Glomerular visceral epithelial cell (primary cell): Measurements from ENCODE around the gene ZNF846.
"Not testable (repeated sequence)": the region's sequence is repeated elsewhere in the genome, so short reads cannot be mapped to it uniquely, and the experiment has no call there.

Experiments used
- DNase-seq: peaks from one replicate; pipeline ENCODE4 v3.0.0-alpha.2; 2016; ENCODE audit errors: extremely low spot score

ZNF846 gene

DNA sequence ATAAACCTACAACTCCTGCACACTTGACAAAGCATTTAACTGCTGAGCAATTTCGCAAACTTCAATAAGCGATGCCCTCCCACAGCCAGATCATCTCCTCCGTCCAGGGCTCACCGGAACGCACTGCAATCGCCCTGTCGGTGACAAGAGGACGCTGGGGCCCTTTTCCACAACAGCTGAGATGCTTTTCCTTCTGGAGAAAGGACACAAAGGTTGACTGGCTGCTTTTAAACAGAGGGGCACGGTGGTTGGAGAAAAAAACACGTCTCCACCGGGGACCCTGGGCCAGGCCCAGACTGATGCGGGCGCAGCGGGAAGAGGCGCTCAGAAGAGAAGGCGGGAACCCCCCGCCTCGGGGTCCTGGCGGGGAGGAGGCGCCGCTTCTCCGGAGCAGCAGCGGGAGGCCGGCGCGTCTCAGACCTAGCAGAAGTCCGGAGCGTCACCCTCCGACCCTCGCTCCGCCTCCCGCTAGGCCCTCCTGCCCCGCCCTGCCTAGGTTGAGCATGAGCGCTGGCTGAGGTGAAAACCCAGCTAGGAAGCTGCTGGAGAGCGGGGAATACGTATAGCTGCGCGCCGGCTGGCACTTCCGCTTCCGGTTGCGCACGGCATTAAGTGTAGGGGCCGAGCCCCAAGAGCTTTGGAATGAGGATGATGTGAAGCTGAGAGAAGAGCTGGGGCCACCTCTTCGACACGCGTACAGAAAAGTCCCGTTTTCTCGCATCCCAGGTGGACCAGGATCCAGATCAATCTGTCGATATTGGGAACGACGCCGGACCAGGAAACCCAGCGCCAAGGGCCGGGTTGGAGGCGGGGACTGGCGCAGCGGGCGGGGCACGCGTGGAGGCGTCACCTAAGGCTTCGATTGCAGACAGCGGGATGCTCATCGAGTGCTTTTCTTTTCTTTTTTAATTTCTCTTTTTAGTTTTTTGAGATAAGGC lies at the start of gene ZNF846:
Gene ZNF846 (minus strand): TSS at position 564 of the 938 bp plus-strand sequence. CDS start 3,788 bp downstream, outside the sequence.
- DNase-seq: peak; percentile 96

DNA sequence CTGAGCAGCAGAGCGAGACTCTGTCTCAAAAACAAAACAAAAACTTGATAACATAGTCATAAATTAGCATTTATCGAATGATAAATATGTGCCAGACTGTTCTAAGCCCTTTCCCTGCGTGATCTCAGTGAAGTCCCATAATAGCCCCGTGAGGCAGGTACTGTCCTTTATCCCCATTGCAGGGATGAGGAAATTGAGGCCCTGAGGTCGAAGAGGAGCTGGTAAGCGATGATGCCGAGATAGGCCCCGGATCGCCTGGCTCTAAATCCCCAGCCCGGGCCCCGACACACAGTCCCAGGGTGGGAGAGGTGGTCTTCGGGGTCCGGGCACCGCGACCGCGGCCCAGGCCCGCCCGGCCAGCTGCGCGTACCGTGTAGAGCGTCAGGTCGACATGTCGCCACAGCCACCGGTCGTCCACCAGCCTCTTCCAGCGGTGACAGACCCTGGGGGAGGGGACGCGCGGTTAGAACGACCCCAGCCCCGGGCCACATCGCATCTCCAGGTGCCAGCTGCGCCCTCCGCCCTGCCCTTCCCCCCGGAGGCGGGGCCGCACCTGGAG lies 49.7 kb upstream of the ZNF846 start:
- no peak for DNase-seq

DNA sequence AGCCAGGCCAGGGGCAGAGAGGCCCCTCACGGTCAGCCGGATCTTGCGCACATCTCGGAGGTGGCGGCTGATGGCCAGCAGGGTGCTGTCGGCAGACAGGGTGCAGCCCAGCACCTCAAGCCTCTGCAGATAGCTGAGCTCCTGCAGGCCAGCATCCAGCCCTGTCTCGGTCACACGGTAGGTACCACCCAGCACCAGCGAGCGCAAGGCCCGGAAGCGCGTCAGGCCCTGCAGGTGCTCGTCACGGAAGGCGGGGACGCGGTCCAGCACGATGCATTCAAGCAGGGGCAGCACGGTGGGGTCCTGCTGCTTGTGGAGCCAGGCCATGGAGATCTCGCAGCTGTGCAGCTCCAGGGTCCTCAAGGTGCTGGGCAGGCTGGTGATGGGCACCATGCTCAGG lies 42.6 kb upstream of the ZNF846 start:
- DNase-seq: no peak

DNA sequence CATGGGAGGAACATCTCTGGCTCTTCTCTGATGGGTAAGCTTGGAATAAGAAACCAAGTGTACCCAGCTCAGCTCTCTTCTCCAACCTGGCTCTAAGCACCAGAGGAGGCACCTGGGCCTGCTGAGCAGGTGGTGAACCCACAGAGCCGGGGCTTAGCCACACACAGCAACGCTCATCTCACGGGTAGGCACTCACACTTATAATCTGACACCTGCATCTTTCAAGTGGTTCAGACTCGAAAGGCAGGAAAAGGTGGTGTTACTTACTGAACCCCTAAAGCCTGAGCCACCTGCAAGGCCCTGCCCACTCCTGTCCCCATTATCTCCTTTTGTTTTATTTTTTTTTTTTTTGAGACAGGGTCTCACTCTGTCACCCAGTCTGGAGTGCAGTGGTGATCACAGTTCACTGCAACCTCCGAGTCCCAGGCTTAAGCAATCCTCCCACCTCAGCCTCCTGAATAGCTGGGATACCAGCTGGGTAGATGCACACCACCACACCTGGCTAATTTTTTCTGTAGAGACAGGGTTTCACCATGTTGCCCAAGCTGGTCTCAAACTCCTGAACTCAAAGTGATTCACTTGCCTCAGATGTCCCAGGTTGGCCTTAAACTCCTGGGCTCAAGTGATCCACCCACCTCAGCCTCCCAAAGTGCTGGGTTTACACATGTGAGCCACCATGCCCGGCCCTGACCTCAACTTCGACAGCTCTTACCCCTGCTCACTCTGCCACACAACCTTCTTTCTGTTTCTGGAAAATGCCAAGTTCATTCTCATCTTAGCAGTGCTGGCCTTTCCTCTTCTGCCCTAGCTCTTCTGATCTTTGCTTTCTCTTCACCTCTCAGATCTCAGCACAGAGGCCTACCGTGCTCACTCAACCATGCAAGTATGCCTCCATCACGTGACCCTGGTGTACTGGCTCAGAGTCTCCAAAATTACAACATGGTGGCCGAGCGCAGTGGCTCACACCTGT lies 40.6 kb upstream of the ZNF846 start:
- DNase-seq: no peak

DNA sequence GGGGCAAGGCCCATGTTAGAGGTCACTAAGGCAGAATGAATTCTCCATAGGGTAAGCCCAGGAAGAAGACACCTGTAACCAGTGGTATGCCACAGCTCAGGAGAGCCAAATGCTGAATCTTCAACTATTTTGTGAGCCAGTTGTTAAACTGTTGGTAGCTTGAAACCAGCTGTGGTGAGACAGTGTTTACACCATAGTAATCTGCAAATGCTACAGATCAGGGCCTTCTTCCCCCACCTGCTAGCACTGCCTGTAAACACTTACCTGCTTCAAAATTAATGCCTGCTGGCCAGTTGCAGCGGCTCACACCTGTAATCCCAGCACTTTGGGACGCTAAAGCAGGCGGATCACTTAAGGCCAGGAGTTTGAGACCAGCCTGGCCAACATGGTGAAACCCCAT lies 38.3 kb upstream of the ZNF846 start:
- no peak for DNase-seq

DNA sequence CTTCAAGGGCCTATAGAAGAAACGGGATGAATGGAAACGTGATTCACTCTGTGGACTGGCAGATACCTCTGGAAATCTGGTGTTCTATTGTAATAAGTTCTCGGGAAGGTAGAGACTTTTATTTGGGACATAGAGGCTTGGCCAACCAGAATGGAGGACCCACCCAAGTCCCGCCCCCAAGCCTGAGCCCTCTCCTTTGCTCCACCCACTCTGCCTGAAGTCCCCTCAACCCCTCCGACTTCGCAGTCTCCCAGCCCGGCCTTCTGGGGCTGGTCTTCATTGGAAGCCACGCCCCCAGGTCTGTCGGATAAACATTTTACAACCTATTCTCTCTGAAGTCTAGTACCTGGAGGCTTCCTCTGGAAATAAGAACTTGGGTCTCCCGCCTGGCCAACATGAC lies 33.4 kb upstream of the ZNF846 start:
- no peak for DNase-seq

DNA sequence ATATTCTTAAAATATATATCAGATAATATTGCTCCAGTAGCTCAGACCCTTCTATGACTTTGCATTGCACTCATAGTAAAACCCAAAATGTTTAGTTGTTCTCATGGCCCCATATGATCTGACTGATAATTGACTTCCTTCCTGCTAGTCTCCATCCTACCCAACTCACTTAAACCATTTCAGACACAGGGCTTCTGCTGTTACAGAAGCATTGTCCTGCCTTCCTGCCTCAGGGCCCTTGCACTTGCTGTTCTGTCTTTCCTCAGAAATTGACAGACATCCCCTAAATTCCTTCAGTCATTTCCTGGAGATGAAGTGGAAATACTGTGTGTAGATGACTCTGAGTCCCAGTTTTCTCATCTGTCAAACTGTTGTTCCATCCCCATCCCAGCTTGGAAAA lies 30.6 kb upstream of the ZNF846 start:
- no peak for DNase-seq

DNA sequence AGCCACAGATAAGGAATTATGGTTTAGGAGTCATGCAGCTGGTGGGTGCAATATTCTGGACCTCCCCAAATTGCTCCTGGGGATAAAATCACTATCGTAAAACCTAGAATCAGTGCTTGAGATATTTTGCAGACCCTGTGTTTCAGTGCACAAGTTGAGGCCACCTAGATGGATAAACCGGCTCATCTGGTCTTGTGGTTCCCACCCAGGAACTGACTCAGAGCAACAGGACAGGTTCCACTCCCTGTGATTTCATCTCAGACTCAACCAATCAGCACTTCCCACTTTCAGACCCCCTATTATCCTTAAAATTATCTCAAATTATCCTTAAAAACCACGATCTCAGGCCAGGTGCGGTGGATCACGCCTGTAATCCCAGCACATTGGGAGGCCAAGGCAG lies 29.3 kb upstream of the ZNF846 start:
- no peak for DNase-seq

DNA sequence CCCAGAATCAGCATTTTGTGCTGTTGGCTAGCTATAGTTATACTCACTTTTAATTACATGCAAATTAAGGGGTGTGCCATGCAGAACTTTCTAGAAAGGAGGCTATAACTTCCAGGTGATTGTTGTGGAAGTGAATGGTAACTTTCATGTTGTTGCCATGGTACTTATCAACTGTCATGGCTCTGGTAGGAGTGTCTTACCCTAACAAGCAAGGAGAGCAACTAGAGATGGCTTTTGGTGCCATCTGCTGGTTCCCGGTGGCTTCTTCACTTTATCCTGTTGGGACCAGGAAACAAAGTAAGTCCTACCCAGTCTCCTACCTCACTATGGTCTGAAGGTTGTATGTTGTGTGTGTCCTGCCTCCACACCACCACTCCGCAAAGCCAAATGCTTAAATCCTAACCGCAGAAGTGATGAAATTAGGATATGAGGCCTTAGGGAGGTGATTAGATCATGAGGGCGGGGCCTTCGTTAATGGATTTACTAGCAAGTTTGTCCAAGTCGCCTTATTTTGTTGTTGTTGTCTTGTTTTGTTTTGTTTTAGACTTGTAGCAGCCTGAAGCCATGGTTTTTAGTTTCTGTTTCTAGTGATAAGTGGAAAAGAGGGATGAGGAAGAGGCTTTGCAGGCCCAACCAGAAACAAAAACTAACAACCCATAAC lies 27.7 kb upstream of the ZNF846 start:
- peak; percentile 87 for DNase-seq

DNA sequence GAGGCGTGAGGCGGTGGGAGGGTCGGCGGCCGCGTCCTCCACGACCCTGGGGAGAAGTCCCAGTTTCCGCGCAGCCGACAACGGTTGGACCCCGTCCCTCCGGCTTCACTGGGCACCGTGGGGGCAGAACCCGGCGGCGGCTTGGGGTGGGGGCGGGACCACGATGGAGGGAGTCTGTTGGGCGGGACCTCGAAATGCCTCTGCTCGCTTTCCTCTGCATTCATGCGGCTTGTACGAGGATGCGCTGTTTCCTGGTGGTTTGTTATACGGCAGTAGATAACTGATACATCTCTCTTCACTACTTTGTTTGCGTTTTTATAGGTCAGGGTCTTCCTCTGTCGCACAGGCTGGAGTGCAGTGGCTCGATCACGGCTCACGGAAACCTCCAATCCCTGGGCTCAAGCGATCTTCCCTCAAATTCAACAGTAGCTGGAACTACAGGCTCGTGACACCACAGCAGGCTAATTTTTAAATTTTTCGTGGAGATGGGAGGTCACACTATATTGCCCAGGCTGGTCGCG lies 24.6 kb upstream of the ZNF846 start:
- DNase-seq: no peak

DNA sequence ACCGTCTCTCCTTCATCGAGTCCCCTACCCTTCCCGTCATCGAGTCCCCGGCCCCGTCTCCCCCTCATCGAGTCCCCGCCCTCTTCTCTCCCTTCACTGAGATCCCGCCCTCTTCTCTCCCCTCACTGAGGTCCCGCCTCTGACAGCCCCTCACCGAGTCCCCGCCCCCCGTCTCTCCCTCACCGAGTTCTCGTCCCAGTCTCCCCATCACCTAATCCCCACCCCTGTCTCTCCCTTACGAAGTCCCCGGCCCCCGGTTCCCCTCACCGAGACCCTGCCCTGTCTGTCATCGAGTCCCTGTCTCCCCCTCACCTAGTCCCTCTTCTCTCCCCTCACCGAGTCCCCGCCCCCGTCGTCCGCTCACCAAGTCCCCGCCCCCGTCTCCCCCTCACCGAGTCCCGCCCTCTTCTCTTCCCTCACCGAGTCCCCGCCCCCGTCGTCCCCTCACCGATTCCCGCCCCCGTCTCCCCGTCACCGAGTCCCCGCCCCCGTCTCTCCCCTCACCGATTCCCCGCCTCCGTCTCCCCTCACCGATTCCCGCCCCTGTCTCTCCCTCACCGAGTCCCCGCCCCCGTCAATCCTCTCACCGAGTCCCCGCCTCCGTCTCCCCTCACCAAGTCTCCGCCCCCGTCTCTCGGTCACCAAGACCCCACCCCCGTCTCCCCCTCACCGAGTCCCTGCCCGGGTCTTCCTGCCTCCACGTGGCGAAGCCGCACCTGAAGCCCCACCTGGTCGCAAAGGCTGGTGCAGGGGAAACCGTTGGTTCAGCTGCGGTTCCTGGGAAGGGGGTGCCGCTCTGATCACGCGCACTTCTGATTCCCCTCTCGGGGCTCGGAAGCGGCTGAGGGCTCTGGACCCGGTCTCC lies 23.9 kb upstream of the ZNF846 start:
- peak; percentile 85 for DNase-seq

DNA sequence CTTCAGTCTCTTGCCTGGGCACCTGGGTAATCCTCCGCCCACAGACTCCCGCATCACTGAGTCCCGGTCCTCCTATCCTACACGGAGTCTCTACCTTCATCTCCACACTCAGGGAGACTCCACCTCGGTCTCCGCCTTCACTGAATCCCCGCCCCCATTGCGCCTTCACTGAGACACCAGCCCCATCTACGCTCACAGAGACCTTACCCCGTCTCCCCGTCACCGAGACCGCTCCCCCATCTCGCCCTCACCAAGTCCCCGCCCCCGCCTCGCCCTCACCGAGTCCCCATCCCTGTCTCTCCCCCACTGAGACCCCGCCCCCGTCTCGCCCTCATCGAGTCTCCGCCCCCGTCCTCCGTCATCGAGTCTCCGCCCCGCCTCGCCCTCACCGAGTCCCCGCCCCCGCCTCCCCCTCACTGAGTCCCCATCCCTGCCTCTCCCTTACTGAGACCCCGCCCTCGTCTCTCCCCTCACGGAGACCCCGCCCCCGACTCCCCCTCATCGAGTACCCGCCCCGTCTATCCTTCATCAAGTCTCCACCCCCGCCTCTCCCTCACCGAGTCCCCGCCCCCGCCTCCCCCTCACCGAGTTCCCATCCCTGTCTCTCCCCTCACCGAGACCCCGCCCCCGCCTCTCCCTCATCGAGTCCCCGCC lies 23.1 kb upstream of the ZNF846 start:
- DNase-seq: peak; percentile 94

DNA sequence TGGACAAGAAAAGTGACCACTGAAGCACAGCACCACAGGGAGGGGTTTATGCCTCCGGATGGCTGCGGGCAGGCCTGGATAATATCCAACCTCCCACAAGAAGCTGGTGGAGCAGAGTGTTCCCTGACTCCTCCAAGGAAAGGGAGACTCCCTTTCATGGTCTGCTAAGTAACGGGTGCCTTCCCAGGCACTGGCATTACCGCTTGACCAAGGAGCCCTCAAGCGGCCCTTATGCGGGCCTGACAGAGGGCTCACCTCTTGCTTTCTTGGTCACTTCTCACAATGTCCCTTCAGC lies 22.5 kb upstream of the ZNF846 start:
- peak; percentile 29 for DNase-seq

DNA sequence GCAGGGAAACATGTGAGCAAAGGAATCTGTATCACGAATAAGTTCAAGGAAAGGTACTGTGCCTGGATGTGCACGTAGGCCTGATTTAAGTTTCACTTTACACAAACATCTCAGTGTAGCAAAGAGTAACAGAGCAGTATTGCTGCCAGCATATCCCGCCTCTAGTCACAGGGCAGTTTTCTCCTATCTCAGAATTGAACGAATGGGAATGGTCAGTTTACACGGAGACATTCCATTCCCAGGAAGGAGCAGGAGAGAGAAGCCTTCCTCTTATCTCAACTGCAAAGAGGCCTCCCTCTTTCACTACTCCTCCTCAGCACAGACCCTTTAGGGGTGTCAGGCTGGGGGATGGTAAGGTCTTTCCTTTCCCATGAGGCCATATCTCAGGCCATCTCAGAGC lies 21.0 kb upstream of the ZNF846 start:
- not testable (repeated sequence) for DNase-seq

DNA sequence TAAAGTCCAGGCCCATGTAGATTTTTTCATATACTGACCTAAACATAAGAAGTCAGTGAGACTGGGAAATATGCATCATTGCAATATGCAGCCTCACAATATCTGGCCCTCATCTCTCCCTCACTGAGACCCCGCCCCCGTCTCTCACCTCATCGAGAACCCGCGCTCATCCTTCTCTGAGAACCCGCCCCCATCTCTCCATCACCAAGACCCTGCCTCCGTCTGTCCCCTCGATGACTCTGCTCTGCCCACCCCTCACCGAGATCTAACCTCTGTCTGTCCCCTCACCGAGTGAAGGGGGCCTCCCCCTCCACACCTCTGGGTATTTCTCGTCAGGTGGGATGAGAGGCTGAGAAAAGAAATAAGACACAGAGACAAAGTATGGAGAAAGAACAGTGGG lies 20.5 kb upstream of the ZNF846 start:
- no peak for DNase-seq

DNA sequence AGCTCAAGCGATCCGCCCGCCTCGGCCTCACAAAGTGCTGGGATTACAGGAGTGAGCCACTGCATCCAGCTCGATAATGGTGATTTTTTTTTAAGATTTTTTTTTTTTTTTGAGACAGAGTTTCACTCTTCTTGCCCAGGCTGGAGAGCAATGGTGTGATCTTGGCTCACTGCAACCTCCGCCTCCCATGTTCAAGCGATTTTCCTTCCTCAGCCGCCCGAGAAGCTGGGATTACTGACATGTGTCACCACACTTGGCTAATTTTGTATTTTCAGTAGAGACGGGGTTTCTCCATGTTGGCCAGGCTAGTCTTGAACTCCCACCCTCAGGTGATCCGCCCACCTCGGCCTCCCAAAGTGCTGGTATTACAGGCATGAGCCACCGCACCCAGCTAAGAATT lies 20.1 kb upstream of the ZNF846 start:
- not testable (repeated sequence) for DNase-seq

DNA sequence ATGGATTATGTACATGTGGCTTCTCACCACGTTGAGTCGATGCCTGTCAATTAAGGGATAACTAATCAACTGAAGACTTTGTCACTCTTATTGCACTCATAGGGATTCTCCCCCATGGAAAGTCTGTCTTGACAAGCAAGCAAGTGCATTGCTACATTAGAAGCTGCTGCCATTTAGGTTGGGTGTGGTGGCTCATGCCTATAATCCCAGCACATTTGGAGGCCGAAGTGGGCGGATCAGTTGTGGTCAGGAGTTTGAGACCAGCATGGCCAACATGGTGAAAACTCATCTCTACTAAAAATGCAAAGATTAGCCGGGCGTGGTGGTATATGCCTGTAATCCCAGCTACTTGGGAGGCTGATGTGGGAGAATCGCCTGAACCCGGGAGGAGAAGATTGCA lies 18.3 kb upstream of the ZNF846 start:
- no peak for DNase-seq

DNA sequence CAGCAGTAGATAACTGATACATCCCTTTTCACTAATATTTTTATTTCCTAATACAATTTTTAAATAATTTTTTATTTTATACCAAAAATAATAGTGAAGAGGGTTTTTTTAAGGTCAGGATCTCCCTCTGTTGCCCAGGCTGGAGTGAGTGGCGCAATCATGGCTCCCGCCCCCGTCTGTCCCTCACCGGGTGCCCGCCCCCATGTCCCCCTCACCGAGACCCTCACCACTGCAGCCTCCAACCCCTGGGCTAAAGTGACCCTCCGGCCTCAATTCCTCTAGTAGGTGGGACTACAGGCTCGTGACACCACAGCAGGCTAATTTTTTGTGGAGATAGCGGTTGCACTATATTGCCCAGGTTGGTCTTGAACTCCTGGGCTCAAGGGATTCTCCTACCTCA lies 17.8 kb upstream of the ZNF846 start:
- no peak for DNase-seq

DNA sequence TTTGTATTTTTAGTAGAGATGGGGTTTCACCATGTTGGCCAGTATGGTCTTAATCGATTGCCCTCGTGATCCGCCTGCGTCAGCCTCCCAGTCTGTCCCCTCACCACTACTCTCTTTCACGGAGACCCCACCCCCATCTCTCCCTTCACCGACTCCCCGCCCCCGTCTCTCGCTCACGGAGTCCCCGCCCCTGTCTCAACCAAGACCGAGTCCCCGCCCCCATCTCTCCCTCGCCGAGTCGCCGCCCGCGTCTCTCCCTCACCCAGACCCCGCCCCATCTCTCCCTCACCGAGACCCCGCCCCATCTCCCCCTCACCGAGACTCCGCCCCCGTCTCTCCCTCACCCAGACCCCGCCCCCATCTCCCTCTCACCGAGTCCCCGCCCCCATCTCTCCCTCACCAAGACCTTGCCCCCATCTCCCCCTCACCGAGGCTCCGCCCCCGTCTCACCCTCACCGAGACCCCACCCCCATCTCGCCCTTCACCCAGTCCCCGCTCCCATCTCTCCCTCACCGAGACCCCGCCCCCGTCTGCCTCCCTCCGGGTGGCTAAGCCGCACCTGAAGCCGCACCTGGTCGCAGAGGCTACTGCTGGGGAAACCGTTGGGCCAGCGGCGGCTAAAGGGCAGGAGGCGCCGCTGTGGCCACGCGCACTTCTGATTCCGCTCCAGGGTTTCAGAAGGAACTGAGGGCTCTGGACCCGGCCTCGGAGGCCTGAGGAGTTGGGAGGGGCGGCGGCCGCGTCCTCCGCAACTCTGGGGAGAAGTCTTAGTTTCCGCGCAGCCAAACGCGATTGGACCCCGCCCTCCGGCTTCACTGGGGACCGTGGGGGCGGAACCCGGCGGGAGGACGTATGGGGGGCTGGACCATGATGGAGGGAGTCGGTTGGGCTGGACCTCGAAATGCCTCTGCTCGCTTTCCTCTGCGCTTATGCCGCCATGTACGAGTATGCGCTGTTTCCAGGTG lies 17.1 kb upstream of the ZNF846 start:
- peak; percentile 92 for DNase-seq
